Lung (tissue), 16 donors: ENCODE data around the gene MORN2. TPM values are rescaled to one million over a fixed set of nuclear protein-coding genes. Genes with fewer than 3 reads are reported as not detected.
A peak's percentile ranks its signal among the peaks of the same experiment; 100 is the strongest.
"Not testable (repeated sequence)": the region's sequence is repeated elsewhere in the genome, so short reads cannot be mapped to it uniquely, and the experiment has no call there.

Experiments
- ATAC-seq: fragments of 200-7000 bp; cut with Tn5 transposase; one replicate; pipeline ENCODE4 v1.9.1; 2020; ENCODE audit warnings: moderate number of reproducible peaks; ENCODE audit not compliant: insufficient read depth, low FRiP score
- DNase-seq, 3 donors: peaks; one replicate each; pipeline ENCODE4 v3.0.0-alpha.2; 2013 to 2017
- H3K27ac ChIP-seq, 2 donors: one replicate each; pipeline ENCODE4 v1.5.1; 2013; ENCODE audit warnings: mild to moderate bottlenecking in 2 of 2, moderate library complexity in 2 of 2, control low read depth in 1 of 2, inconsistent platforms in 1 of 2, low read depth in 1 of 2, low read length in 1 of 2
- H3K27me3 ChIP-seq, 3 donors: one replicate each; pipeline ENCODE4 v1.5.1; 2013; ENCODE audit warnings: low read length in 2 of 3; ENCODE audit not compliant: control insufficient read depth in 3 of 3, insufficient read depth in 3 of 3
- H3K36me3 ChIP-seq, 4 donors: one replicate each; pipeline ENCODE4 v1.5.1; 2013; ENCODE audit warnings: low read length in 4 of 4, mild to moderate bottlenecking in 1 of 4, moderate library complexity in 1 of 4; ENCODE audit not compliant: control insufficient read depth in 4 of 4, insufficient read depth in 4 of 4
- H3K4me1 ChIP-seq, 5 donors: one replicate each; pipeline ENCODE4 v1.5.1; 2013; ENCODE audit warnings: low read length in 5 of 5, mild to moderate bottlenecking in 2 of 5, moderate library complexity in 1 of 5; ENCODE audit not compliant: control insufficient read depth in 5 of 5, insufficient read depth in 5 of 5
- H3K4me3 ChIP-seq: one replicate; pipeline ENCODE4 v1.5.1; 2013; ENCODE audit warnings: mild to moderate bottlenecking, control low read depth, moderate library complexity
- H3K9ac ChIP-seq, 2 donors: one replicate each; pipeline ENCODE4 v1.5.1; 2013; ENCODE audit warnings: low read length in 2 of 2, control low read depth in 1 of 2; ENCODE audit not compliant: insufficient read depth in 1 of 2
- H3K9me3 ChIP-seq, 4 donors: one replicate each; pipeline ENCODE4 v1.5.1; 2013; ENCODE audit warnings: low read length in 3 of 4, mild to moderate bottlenecking in 1 of 4, moderate library complexity in 1 of 4; ENCODE audit not compliant: control insufficient read depth in 4 of 4, insufficient read depth in 3 of 4
- CTCF ChIP-seq: IDR thresholded peaks from 2 replicates; pipeline ENCODE4 v1.5.1; 2012; ENCODE audit warnings: mild to moderate bottlenecking; ENCODE audit errors: control extremely low read depth, extremely low read depth
- WGBS, 2 donors: extraction: QIAGEN DNeasy Blood & Tissue Kit; methylation state at CpG; one replicate each; pipeline ENCODE4 v1.1.7; 2013; 5-methylcytosine and 5-hydroxymethylcytosine counted together
- long read RNA-seq, 5 donors: transcript quantifications; one replicate each; lab custom pipeline, GENCODE V29; 2026
- polyA plus RNA-seq, 2 donors: library from polyadenylated mRNA; stranded (reverse); fragments of 200-250 nt; gene quantifications; one replicate each; pipeline ENCODE4 v1.2.1, GENCODE V29; 2013
- total RNA-seq, 2 donors: library from RNA; depleted of rRNA in 1 of 2; stranded (reverse); fragments of >200 nt in 1 of 2; gene quantifications; one replicate each; pipeline ENCODE4 v1.2.1, GENCODE V29; 2014 to 2021
- donor health status: control.
- donor health status: control.
- donor health status: Bipolar disorder and iron deficiency.
- donor health status: healthy.
- donor health status: DM: yes; HTN: yes; CAD: no.

MORN2 gene
- total RNA-seq (10 to 100 TPM; 30.6 to 30.9 TPM), polyA plus RNA-seq (10 to 100 TPM; 28.1 to 60.7 TPM)
- long read RNA-seq, donor 1, transcript MORN2-201 (5 exons, 739 nt): major isoform, 21 of 33 reads
- long read RNA-seq, donor 1, partial matches to known transcripts: 12 of 33 reads
- long read RNA-seq, donor 1, other reads (novel, unspliced or antisense): 0 of 33 reads
- long read RNA-seq, donor 2, transcript MORN2-201 (5 exons, 739 nt): major isoform, 14 of 19 reads
- long read RNA-seq, donor 2, partial matches to known transcripts: 5 of 19 reads
- long read RNA-seq, donor 2, other reads (novel, unspliced or antisense): 0 of 19 reads
- long read RNA-seq, donor 3, transcript MORN2-201 (5 exons, 739 nt): major isoform, 11 of 11 reads
- long read RNA-seq, donor 3, partial matches to known transcripts: 0 of 11 reads
- long read RNA-seq, donor 3, other reads (novel, unspliced or antisense): 0 of 11 reads
- long read RNA-seq, donor 4, transcript MORN2-201 (5 exons, 739 nt): major isoform, 10 of 16 reads
- long read RNA-seq, donor 4, partial matches to known transcripts: 6 of 16 reads
- long read RNA-seq, donor 4, other reads (novel, unspliced or antisense): 0 of 16 reads
- long read RNA-seq, donor 5, transcript MORN2-201 (5 exons, 739 nt): major isoform, 27 of 32 reads
- long read RNA-seq, donor 5, partial matches to known transcripts: 5 of 32 reads
- long read RNA-seq, donor 5, other reads (novel, unspliced or antisense): 0 of 32 reads

GRCh38 chr2:38875576-38876367 is at the start of gene MORN2, which contains the start of gene DHX57:
MORN2 (plus strand) TSS chr2:38875976.
DHX57 (minus strand) TSS chr2:38875934; CDS start chr2:38868405, 7,529 bp downstream.
- peak within 1 kb of the TSS; percentile 85 to 97 for H3K9ac ChIP-seq
- H3K36me3 ChIP-seq: peaks cover 0 to 8% (median 2%) of the 10 kb centered on the region in 4 donors
- no peak for TF ChIP-seq CTCF
- H3K27me3 ChIP-seq: no peaks in the 10 kb centered on the region
- ATAC-seq (peak; percentile 99), DNase-seq (peak; percentile 91 to 92 (median 92))
- peaks cover 0 to 13% (median 2%) of the 10 kb centered on the region in 5 donors for H3K4me1 ChIP-seq
- peak within 1 kb of the TSS; percentile 90 for H3K4me3 ChIP-seq
- H3K27ac ChIP-seq: peak within 1 kb of the TSS; percentile 34 to 86
- 0 to 1% methylated on average over 52 of the region's 52 CpGs for WGBS, 2 donors
- peaks cover 0 to 6% (median 0%) of the 10 kb centered on the region in 4 donors for H3K9me3 ChIP-seq

DNA sequence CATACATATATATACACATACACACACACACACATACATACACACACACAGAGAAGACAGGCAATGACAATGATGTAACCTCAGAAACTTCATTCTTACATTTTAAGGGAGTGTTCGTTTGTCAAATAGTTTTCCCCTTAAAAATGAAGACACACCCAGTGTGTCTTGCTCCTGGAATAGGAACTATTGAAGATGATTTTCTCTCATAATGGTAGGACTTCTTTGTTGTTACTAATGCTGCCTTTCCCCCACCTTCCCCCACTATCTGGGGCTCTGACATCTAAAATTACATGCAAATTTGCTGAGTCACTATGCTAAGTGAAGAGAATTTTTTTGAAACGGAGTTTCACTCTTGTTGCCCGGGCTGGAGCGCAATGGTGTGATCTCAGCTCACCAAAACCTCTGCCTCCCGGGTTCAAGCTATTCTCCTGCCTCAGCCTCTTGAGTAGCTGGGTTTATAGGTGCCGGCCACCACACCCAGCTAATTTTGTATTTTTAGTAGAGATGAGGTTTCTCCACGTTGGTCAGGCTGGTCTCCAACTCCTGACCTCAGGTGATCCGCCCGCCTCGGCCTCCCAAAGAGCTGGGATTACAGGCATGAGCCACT is 48.1 kb upstream of the MORN2 start:
- H3K27me3 ChIP-seq, DNase-seq, H3K4me1 ChIP-seq, H3K27ac ChIP-seq, H3K9ac ChIP-seq, H3K4me3 ChIP-seq, ATAC-seq, H3K9me3 ChIP-seq: not testable (repeated sequence)
- peaks cover 5 to 31% (median 27%) of the 10 kb centered on the region in 4 donors for H3K36me3 ChIP-seq
- WGBS, 2 donors: 49 to 77% methylated on average over 9 to 10 of the region's 10 CpGs

DNA sequence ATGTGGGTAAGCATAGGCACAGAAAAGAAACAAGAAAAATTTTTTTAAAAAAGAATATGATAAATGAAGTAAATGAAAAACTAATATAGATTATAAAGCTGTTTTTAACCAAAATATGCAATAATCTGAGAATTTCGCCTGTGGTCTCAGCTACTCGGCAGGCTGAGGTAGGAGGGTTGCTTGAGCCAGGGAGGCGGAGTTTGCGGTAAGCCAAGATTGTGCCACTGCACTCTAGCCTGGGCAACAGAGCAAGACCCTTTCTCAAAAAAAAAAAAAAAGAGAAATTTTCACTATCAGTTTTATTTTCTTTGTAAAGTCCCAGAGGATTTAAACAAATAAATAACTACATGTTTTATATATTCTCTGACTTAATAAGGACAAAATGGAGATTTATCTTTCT is 47.3 kb upstream of the MORN2 start:
- peaks cover 5 to 27% (median 23%) of the 10 kb centered on the region in 4 donors for H3K36me3 ChIP-seq
- no peak for ATAC-seq
- WGBS, 2 donors: 71 to 86% methylated on average over 4 of the region's 4 CpGs

More for the DNA sequence above, 47.3 kb upstream of the MORN2 start:
- H3K4me1 ChIP-seq: no peaks in the 10 kb centered on the region
- H3K9ac ChIP-seq: no peak overlapping the region
- H3K27ac ChIP-seq: no peak overlapping the region
- H3K4me3 ChIP-seq: no peak overlapping the region
- no peak for TF ChIP-seq CTCF
- H3K27me3 ChIP-seq: no peaks in the 10 kb centered on the region
- H3K9me3 ChIP-seq: no peaks in the 10 kb centered on the region
- DNase-seq: no peak
